Ishikawa (cell line): ENCODE data around the gene TMCC1.

Experiments used
- CEBPB ChIP-seq: IDR thresholded peaks from 2 replicates; pipeline ENCODE4 v1.6.1; 2012
- CREB1 ChIP-seq: IDR thresholded peaks from 2 replicates; pipeline ENCODE4 v1.6.1; 2012; ENCODE audit warnings: low read depth
- EGR1 ChIP-seq: IDR thresholded peaks from 2 replicates; pipeline ENCODE4 v1.6.1; 2012
- EP300 ChIP-seq: IDR thresholded peaks from 2 replicates; pipeline ENCODE4 v1.6.1; 2012; ENCODE audit warnings: borderline replicate concordance
- FOXM1 ChIP-seq: IDR thresholded peaks from 2 replicates; pipeline ENCODE4 v1.6.1; 2012; ENCODE audit warnings: low read depth, borderline replicate concordance
- MAX ChIP-seq: IDR thresholded peaks from 2 replicates; pipeline ENCODE4 v1.6.1; 2012
- NFIC ChIP-seq: IDR thresholded peaks from 2 replicates; pipeline ENCODE4 v1.6.1; 2012
- RAD21 ChIP-seq: IDR thresholded peaks from 2 replicates; pipeline ENCODE4 v1.6.1; 2012; ENCODE audit warnings: low read depth
- REST ChIP-seq: IDR thresholded peaks from 2 replicates; pipeline ENCODE4 v1.6.1; 2012; ENCODE audit warnings: low read depth, mild to moderate bottlenecking
- TAF1 ChIP-seq: IDR thresholded peaks from 2 replicates; pipeline ENCODE4 v1.6.1; 2012; ENCODE audit warnings: low read depth, mild to moderate bottlenecking
- TCF12 ChIP-seq: IDR thresholded peaks from 2 replicates; pipeline ENCODE4 v1.6.1; 2012; ENCODE audit warnings: low read depth
- TEAD4 ChIP-seq: IDR thresholded peaks from 2 replicates; pipeline ENCODE4 v1.6.1; 2012
- USF1 ChIP-seq: IDR thresholded peaks from 2 replicates; pipeline ENCODE4 v1.6.1; 2012
- YY1 ChIP-seq: IDR thresholded peaks from 2 replicates; pipeline ENCODE4 v1.6.1; 2012; ENCODE audit warnings: low read depth
- ZBTB7A ChIP-seq: IDR thresholded peaks from 2 replicates; pipeline ENCODE4 v1.6.1; 2012; ENCODE audit warnings: low read depth

Gene TMCC1

GRCh38 chr3:129892857-129893580 lies 492 bp downstream of the TMCC1 start:
- TF ChIP-seq MAX (peak; percentile 57), YY1 (no peak), EP300 (no peak), NFIC (no peak), TCF12 (no peak), TAF1 (peak; percentile 39; the same call in 1 of the 2 replicates), ZBTB7A (peak; percentile 78)

- no peak for TF ChIP-seq TAF1
Measured at GRCh38 chr3:129892486-129892856, 1.0 kb downstream of the TMCC1 start.

- TF ChIP-seq MAX, result no peak
- no peak for TF ChIP-seq EGR1
- TF ChIP-seq TEAD4, result no peak
- no peak for TF ChIP-seq CEBPB
- TF ChIP-seq USF1, result no peak
- no peak for TF ChIP-seq REST
- TF ChIP-seq EP300, result no peak
- TF ChIP-seq TCF12, result no peak
- no peak for TF ChIP-seq NFIC
- TF ChIP-seq ZBTB7A, result no peak
- TF ChIP-seq TAF1, result no peak
- no peak for TF ChIP-seq YY1
- no peak for TF ChIP-seq CREB1
- no peak for TF ChIP-seq RAD21
- TF ChIP-seq FOXM1, result no peak
Measured at GRCh38 chr3:129890891-129891290, 2.6 kb downstream of the TMCC1 start.

- TF ChIP-seq CEBPB, result no peak
- TF ChIP-seq ZBTB7A, result no peak
- no peak for TF ChIP-seq NFIC
- no peak for TF ChIP-seq RAD21
- TF ChIP-seq TEAD4, result no peak
- no peak for TF ChIP-seq MAX
- TF ChIP-seq TCF12, result no peak
Measured at GRCh38 chr3:129890125-129890524, 3.4 kb downstream of the TMCC1 start.

- no peak for TF ChIP-seq MAX
- no peak for TF ChIP-seq TEAD4
- no peak for TF ChIP-seq CREB1
- no peak for TF ChIP-seq ZBTB7A
- no peak for TF ChIP-seq NFIC
- no peak for TF ChIP-seq RAD21
- TF ChIP-seq REST, result no peak
- TF ChIP-seq EGR1, result no peak
- no peak for TF ChIP-seq USF1
- TF ChIP-seq CEBPB, result no peak
- no peak for TF ChIP-seq FOXM1
- no peak for TF ChIP-seq EP300
- no peak for TF ChIP-seq TCF12
- TF ChIP-seq YY1, result no peak
- TF ChIP-seq TAF1, result no peak
Measured at GRCh38 chr3:129888771-129889170, 4.7 kb downstream of the TMCC1 start.

- TF ChIP-seq TEAD4 (no peak), ZBTB7A (no peak)
Measured at GRCh38 chr3:129881261-129881660, 12.2 kb downstream of the TMCC1 start.

GRCh38 chr3:129878355-129878754 lies 15.2 kb downstream of the TMCC1 start:
- TF ChIP-seq ZBTB7A (no peak), YY1 (no peak), MAX (no peak), USF1 (no peak), TCF12 (no peak), RAD21 (no peak), TEAD4 (no peak), REST (no peak), FOXM1 (no peak), EGR1 (no peak), TAF1 (no peak), CREB1 (no peak), EP300 (no peak), NFIC (no peak)
